SK-N-SH (cell line): ENCODE results near the gene LRCH2.

Experiments used
- EP300 ChIP-seq, 2 experiments: IDR thresholded peaks; 2 replicates each; pipeline versions ENCODE4 v1.4.0 to v1.6.1; 2012; ENCODE audit warnings: borderline replicate concordance in 1 of 2, low read depth in 1 of 2, low read length in 1 of 2
- POLR2AphosphoS5 ChIP-seq: IDR thresholded peaks from 2 replicates; pipeline ENCODE4 v1.6.1; 2012; ENCODE audit warnings: low read depth, low read length
- TEAD4 ChIP-seq: IDR thresholded peaks from 2 replicates; pipeline ENCODE4 v1.4.0; 2012; ENCODE audit warnings: mild to moderate bottlenecking, borderline replicate concordance; ENCODE audit not compliant: insufficient read depth
- YY1 ChIP-seq: IDR thresholded peaks from 2 replicates; pipeline ENCODE4 v1.4.0; 2012; ENCODE audit warnings: low read depth, mild to moderate bottlenecking

DNA sequence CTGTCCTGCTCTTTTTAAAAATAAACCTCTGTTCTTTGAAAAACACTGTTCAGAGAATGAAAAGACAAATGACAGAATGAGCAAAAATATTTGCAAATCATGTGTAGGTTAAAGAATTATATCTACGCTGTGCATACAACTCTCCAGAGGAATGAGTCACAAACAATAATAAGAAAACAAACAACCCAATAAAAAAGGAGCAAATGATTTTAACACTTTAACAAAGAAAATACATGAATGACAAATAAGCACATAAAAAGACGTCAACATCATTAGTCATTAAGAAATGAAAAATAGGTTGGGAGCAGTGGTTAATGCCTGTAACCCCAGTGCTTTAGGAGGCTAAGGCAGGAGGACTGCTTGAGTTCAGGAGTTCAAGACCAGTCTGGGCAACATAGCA lies 21.1 kb upstream of the LRCH2 start:
- TF ChIP-seq YY1 (no peak), POLR2AphosphoS5 (no peak), TEAD4 (no peak), EP300 (IDR thresholded peaks at IDR 0.05; ENCODE audit: borderline replicate concordance in 1 of 2, low read depth in 1 of 2, low read length in 1 of 2) (no peak)
